Neuronal stem cell (in vitro differentiated cells): ENCODE results near the gene PRRC2C.

Source experiments
- DNase-seq: peaks from one replicate; pipeline ENCODE4 v3.0.0-alpha.2; 2013; ENCODE audit warnings: low spot score
- H2AFZ ChIP-seq: one replicate; pipeline ENCODE4 v1.6.1; 2013; ENCODE audit warnings: mild to moderate bottlenecking, low read length, inconsistent platforms
- H2AK5ac ChIP-seq: 2 replicates; pipeline ENCODE4 v1.6.1; 2013; ENCODE audit warnings: low read depth, mild to moderate bottlenecking, inconsistent platforms, low read length, moderate library complexity, mixed read lengths
- H2BK120ac ChIP-seq: 2 replicates; pipeline ENCODE4 v1.6.1; 2013; ENCODE audit warnings: low read depth, mild to moderate bottlenecking, inconsistent platforms, low read length, moderate library complexity, mixed read lengths
- H2BK12ac ChIP-seq: one replicate; pipeline ENCODE4 v1.6.1; 2013; ENCODE audit warnings: low read length, inconsistent platforms
- H2BK15ac ChIP-seq: 2 replicates; pipeline ENCODE4 v1.6.1; 2013; ENCODE audit warnings: mild to moderate bottlenecking, low read length, inconsistent platforms, mixed read lengths
- H2BK5ac ChIP-seq: one replicate; pipeline ENCODE4 v1.6.1; 2013; ENCODE audit warnings: inconsistent platforms, mild to moderate bottlenecking, low read length, moderate library complexity
- H3K14ac ChIP-seq: one replicate; pipeline ENCODE4 v1.6.1; 2013; ENCODE audit warnings: low read length, inconsistent platforms
- H3K18ac ChIP-seq: 2 replicates; pipeline ENCODE4 v1.6.1; 2013; ENCODE audit warnings: low read length, inconsistent platforms
- H3K23ac ChIP-seq: 2 replicates; pipeline ENCODE4 v1.6.1; 2013; ENCODE audit warnings: low read depth, mild to moderate bottlenecking, mixed read lengths, low read length, inconsistent platforms; ENCODE audit not compliant: poor library complexity
- H3K27ac ChIP-seq: replicated peaks from 3 replicates; pipeline ENCODE4 v1.5.1; 2013; ENCODE audit warnings: low read length, inconsistent platforms
- H3K27me3 ChIP-seq, 3 experiments: 2 replicates each; pipeline ENCODE4 v1.6.1; 2013; ENCODE audit warnings: low read length in 3 of 3, mild to moderate bottlenecking in 2 of 3, inconsistent platforms in 1 of 3, low read depth in 1 of 3, mixed read lengths in 1 of 3, moderate library complexity in 1 of 3; ENCODE audit not compliant: control insufficient read depth in 3 of 3, insufficient read depth in 3 of 3
- H3K36me3 ChIP-seq, 2 donors: replicated peaks in 1 of 2; 2 replicates each; pipeline ENCODE4 v1.6.1; 2013; ENCODE audit warnings: low read length in 2 of 2; ENCODE audit not compliant: control insufficient read depth in 2 of 2, insufficient read depth in 2 of 2
- H3K4ac ChIP-seq: 2 replicates; pipeline ENCODE4 v1.6.1; 2013; ENCODE audit warnings: inconsistent platforms, mild to moderate bottlenecking, low read length, moderate library complexity
- H3K4me1 ChIP-seq, 2 donors: 1 replicate in 1 of 2; 2 replicates in 1 of 2; pipeline ENCODE4 v1.6.1; 2013; ENCODE audit warnings: low read length in 2 of 2, low read depth in 1 of 2; ENCODE audit not compliant: control insufficient read depth in 2 of 2, insufficient read depth in 1 of 2
- H3K4me2 ChIP-seq: one replicate; pipeline ENCODE4 v1.6.1; 2013; ENCODE audit warnings: mild to moderate bottlenecking, low read length, inconsistent platforms; ENCODE audit not compliant: insufficient read depth, poor library complexity, severe bottlenecking
- H3K4me3 ChIP-seq, 2 donors: 2 replicates each; pipeline ENCODE4 v1.5.1; 2013; ENCODE audit warnings: low read length in 2 of 2, mild to moderate bottlenecking in 2 of 2, inconsistent platforms in 1 of 2, moderate library complexity in 1 of 2
- H3K79me1 ChIP-seq: one replicate; pipeline ENCODE4 v1.6.1; 2013; ENCODE audit warnings: low read depth, mild to moderate bottlenecking, inconsistent platforms, low read length, moderate library complexity
- H3K9ac ChIP-seq: one replicate; pipeline ENCODE4 v1.6.1; 2013; ENCODE audit warnings: mild to moderate bottlenecking, low read depth, low read length, inconsistent platforms; ENCODE audit not compliant: poor library complexity
- H3K9me3 ChIP-seq, 2 donors: replicated peaks in 1 of 2; 2 replicates each; pipeline versions ENCODE3 to v1.6.1; 2013; ENCODE audit warnings: low read length in 2 of 2, mild to moderate bottlenecking in 2 of 2, inconsistent platforms in 1 of 2, low read depth in 1 of 2, mixed read lengths in 1 of 2, moderate library complexity in 1 of 2; ENCODE audit not compliant: control insufficient read depth in 2 of 2, insufficient read depth in 1 of 2
- H4K8ac ChIP-seq: one replicate; pipeline ENCODE4 v1.6.1; 2013; ENCODE audit warnings: low read depth, mild to moderate bottlenecking, inconsistent platforms, low read length, moderate library complexity
- H4K91ac ChIP-seq: one replicate; pipeline ENCODE4 v1.6.1; 2013; ENCODE audit warnings: low read length, low read depth, mild to moderate bottlenecking, inconsistent platforms; ENCODE audit not compliant: poor library complexity
- WGBS, 2 donors: extraction: QIAGEN DNeasy Blood & Tissue Kit; methylation state at CpG; one replicate each; pipeline ENCODE4 v1.1.7; 2013; ENCODE audit warnings: missing lambda C conversion rate in 2 of 2, mixed read lengths in 1 of 2; ENCODE audit not compliant: insufficient read length in 2 of 2, insufficient replicate concordance in 1 of 2; ENCODE audit errors: extremely low coverage in 2 of 2; 5-methylcytosine and 5-hydroxymethylcytosine counted together

The PRRC2C gene

GRCh38 chr1:171467626-171468025, 17.7 kb upstream of the PRRC2C start:
- H2AFZ ChIP-seq, result no peak overlapping the region
- H2AK5ac ChIP-seq, result no peak overlapping the region
- H3K14ac ChIP-seq, result no peak overlapping the region
- peaks cover 0 to 2% of the 10 kb centered on the region in 2 donors for H3K9me3 ChIP-seq
- no peak overlapping the region for H2BK15ac ChIP-seq
- H3K23ac ChIP-seq, result no peak overlapping the region
- no peaks in the 10 kb centered on the region for H3K27me3 ChIP-seq
- no peaks in the 10 kb centered on the region for H3K4me1 ChIP-seq
- H3K4ac ChIP-seq, result no peak overlapping the region
- H3K27ac ChIP-seq, result no peak overlapping the region
- H4K8ac ChIP-seq, result no peak overlapping the region
- H2BK120ac ChIP-seq, result no peak overlapping the region
- H3K36me3 ChIP-seq, result no peaks in the 10 kb centered on the region
- H2BK12ac ChIP-seq, result no peak overlapping the region
- H3K4me3 ChIP-seq, result no peak overlapping the region
- H2BK5ac ChIP-seq, result no peak overlapping the region
- H3K18ac ChIP-seq, result no peak overlapping the region
- no peak overlapping the region for H3K4me2 ChIP-seq
- peaks cover 2% of the 10 kb centered on the region for H3K79me1 ChIP-seq
- DNase-seq, result no peak
- H3K9ac ChIP-seq, result no peak overlapping the region
- H4K91ac ChIP-seq, result no peak overlapping the region

- Histone ChIP-seq H3K9me3 (peaks cover 0 to 2% of the 10 kb centered on the region in 2 donors), H2AFZ (no peak overlapping the region), H3K4me2 (no peak overlapping the region), H3K4me3 (no peak overlapping the region), H2BK15ac (no peak overlapping the region), H3K27ac (no peak overlapping the region), H2BK120ac (no peak overlapping the region), H3K36me3 (no peaks in the 10 kb centered on the region), H3K9ac (no peak overlapping the region), H2BK12ac (no peak overlapping the region), H3K18ac (no peak overlapping the region), H3K14ac (no peak overlapping the region), H3K79me1 (peaks cover 2% of the 10 kb centered on the region), H2AK5ac (no peak overlapping the region), H2BK5ac (no peak overlapping the region), H3K27me3 (no peaks in the 10 kb centered on the region), H4K91ac (no peak overlapping the region), H3K23ac (no peak overlapping the region), H3K4ac (no peak overlapping the region), H4K8ac (no peak overlapping the region), H3K4me1 (no peaks in the 10 kb centered on the region)
- no peak for DNase-seq
- WGBS, 2 donors, result no CpG with 5 or more reads among the region's 3 CpGs
Measured at GRCh38 chr1:171468120-171468750, 17.1 kb upstream of the PRRC2C start.

- Histone ChIP-seq H3K4me3 (no peak overlapping the region), H3K9ac (no peak overlapping the region), H2BK5ac (no peak overlapping the region), H3K23ac (no peak overlapping the region), H3K18ac (no peak overlapping the region), H4K91ac (no peak overlapping the region), H2AFZ (no peak overlapping the region), H4K8ac (no peak overlapping the region), H3K14ac (no peak overlapping the region), H2BK15ac (no peak overlapping the region), H3K9me3 (no peaks in the 10 kb centered on the region), H2BK12ac (no peak overlapping the region), H3K36me3 (no peaks in the 10 kb centered on the region), H3K4ac (no peak overlapping the region), H2BK120ac (no peak overlapping the region), H3K79me1 (no peaks in the 10 kb centered on the region), H3K27ac (no peak overlapping the region), H3K4me2 (no peak overlapping the region), H2AK5ac (no peak overlapping the region), H3K27me3 (no peaks in the 10 kb centered on the region), H3K4me1 (no peaks in the 10 kb centered on the region)
- DNase-seq, result no peak
- no CpG with 5 or more reads among the region's 1 CpG for WGBS, 2 donors
Measured at GRCh38 chr1:171470726-171471125, 14.6 kb upstream of the PRRC2C start.

- Histone ChIP-seq H2AK5ac (no peak overlapping the region), H3K4me1 (no peaks in the 10 kb centered on the region), H3K36me3 (no peaks in the 10 kb centered on the region), H2BK120ac (no peak overlapping the region), H2BK12ac (no peak overlapping the region), H3K18ac (no peak overlapping the region), H3K4me3 (no peak overlapping the region), H3K9me3 (no peaks in the 10 kb centered on the region), H3K23ac (no peak overlapping the region), H3K79me1 (no peaks in the 10 kb centered on the region), H3K27me3 (no peaks in the 10 kb centered on the region), H3K27ac (no peak overlapping the region), H2BK15ac (no peak overlapping the region), H4K91ac (no peak overlapping the region), H2AFZ (no peak overlapping the region), H3K4me2 (no peak overlapping the region), H2BK5ac (no peak overlapping the region), H4K8ac (no peak overlapping the region), H3K14ac (no peak overlapping the region), H3K9ac (no peak overlapping the region), H3K4ac (no peak overlapping the region)
- no CpG with 5 or more reads among the region's 7 CpGs for WGBS, 2 donors
- DNase-seq, result no peak
Measured at GRCh38 chr1:171472183-171472647, 13.1 kb upstream of the PRRC2C start.
